ENCODE measurements around the gene FNDC10. TPM values are rescaled to one million over a fixed set of nuclear protein-coding genes. Genes with fewer than 3 reads are reported as not detected.
"Not testable (repeated sequence)": the region's sequence is repeated elsewhere in the genome, so short reads cannot be mapped to it uniquely, and the experiment has no call there.

FNDC10 gene
- total RNA-seq, 1 donor from 2014 or later: 0.60 TPM

GRCh38 chr1:1634613-1635012 is 34.7 kb upstream of the FNDC10 start:
- POLR2A ChIA-PET; H3K4me3 Mint-ChIP-seq; DNase-seq; H3K9me3 Mint-ChIP-seq; H3K27ac Mint-ChIP-seq; H3K27me3 Mint-ChIP-seq; CTCF ChIA-PET; ATAC-seq (ENCODE audit: low read depth); H3K4me1 Mint-ChIP-seq: not testable (repeated sequence)
- intact Hi-C loops (cut with micrococcal nuclease): loop anchor here (5.0 kb wide), 1 partner anchor 273 kb away; no protein-coding TSS in a partner anchor
- H3K36me3 Mint-ChIP-seq (ENCODE audit: low read depth): peaks cover 19% of the 10 kb centered on the region

GRCh38 chr1:1633409-1633808 is 33.5 kb upstream of the FNDC10 start:
- intact Hi-C loops (cut with micrococcal nuclease): loop anchor here (5.0 kb wide), 1 partner anchor 274 kb away; no protein-coding TSS in a partner anchor
- H3K4me3 Mint-ChIP-seq; H3K9me3 Mint-ChIP-seq; H3K27ac Mint-ChIP-seq; ATAC-seq (ENCODE audit: low read depth); H3K27me3 Mint-ChIP-seq; H3K4me1 Mint-ChIP-seq; CTCF ChIA-PET; POLR2A ChIA-PET; DNase-seq: not testable (repeated sequence)
- H3K36me3 Mint-ChIP-seq (ENCODE audit: low read depth): peaks cover 15% of the 10 kb centered on the region

- Mint-ChIP-seq H3K36me3 (ENCODE audit: low read depth) (peaks cover 8% of the 10 kb centered on the region), H3K27me3 (peaks cover 4% of the 10 kb centered on the region), H3K9me3 (no peaks in the 10 kb centered on the region), H3K27ac (no peak within 1 kb of the TSS), H3K4me1 (peaks cover 6% of the 10 kb centered on the region), H3K4me3 (no peak within 1 kb of the TSS)
- ChIA-PET POLR2A (interaction anchor here (0.6 to 4.1 kb wide), 3 partner anchors 16 to 277 kb away, joined by 8 to 35 read pairs (median 8); partner anchors contain the start of gene MIB2), CTCF (no interaction called here)
- no peak for DNase-seq
- intact Hi-C loops (cut with micrococcal nuclease): loop anchor here (2.0 to 5.0 kb wide), 3 partner anchors 17 to 275 kb away; partner anchors contain the start of genes MIB2 and SSU72
- no peak for ATAC-seq (ENCODE audit: low read depth)
- TF ChIP-seq CTCF (IDR thresholded peaks at IDR 0.05): no peak
Measured at GRCh38 chr1:1631782-1632420, 32.0 kb upstream of the FNDC10 start, which contains the start of gene MMP23B. Gene MMP23B, plus strand, starts transcription at chr1:1632173. Its CDS starts 46 bp downstream, at chr1:1632219.

- no peak for DNase-seq
- H3K9me3 Mint-ChIP-seq: no peaks in the 10 kb centered on the region
- TF ChIP-seq CTCF (IDR thresholded peaks at IDR 0.05): no peak
- H3K27me3 Mint-ChIP-seq: peaks cover 4% of the 10 kb centered on the region
- no peak overlapping the region for H3K27ac Mint-ChIP-seq
- H3K4me1 Mint-ChIP-seq: peaks cover 6% of the 10 kb centered on the region
- H3K36me3 Mint-ChIP-seq (ENCODE audit: low read depth): peaks cover under 1% of the 10 kb centered on the region
- no peak for ATAC-seq (ENCODE audit: low read depth)
- CTCF ChIA-PET: no interaction called here
- no peak overlapping the region for H3K4me3 Mint-ChIP-seq
- POLR2A ChIA-PET: interaction anchor here (0.6 to 4.1 kb wide), 7 partner anchors 15 to 917 kb away, joined by 3 to 35 read pairs (median 6); partner anchors contain the start of gene MIB2
- intact Hi-C loops (cut with micrococcal nuclease): loop anchor here (2.0 to 5.0 kb wide), 3 partner anchors 16 to 276 kb away; partner anchors contain the start of genes MIB2 and SSU72
Measured at GRCh38 chr1:1630965-1631781, 31.2 kb upstream of the FNDC10 start.

- DNase-seq (peak; percentile 90), ATAC-seq (ENCODE audit: low read depth) (peak; percentile 80)
- ChIA-PET CTCF (no interaction called here), POLR2A (interaction anchor here (0.5 to 4.1 kb wide), 12 partner anchors 10 to 918 kb away, joined by 3 to 35 read pairs (median 5); partner anchors contain the start of gene MIB2)
- Mint-ChIP-seq H3K27me3 (peaks cover 4% of the 10 kb centered on the region), H3K4me3 (peak overlapping the region; percentile 82), H3K36me3 (ENCODE audit: low read depth) (no peaks in the 10 kb centered on the region), H3K4me1 (peaks cover 6% of the 10 kb centered on the region), H3K9me3 (no peaks in the 10 kb centered on the region), H3K27ac (peak overlapping the region; percentile 82)
- TF ChIP-seq CTCF (IDR thresholded peaks at IDR 0.05): no peak
- intact Hi-C loops (cut with micrococcal nuclease): loop anchor here (2.0 to 5.0 kb wide), 3 partner anchors 16 to 277 kb away; partner anchors contain the start of genes MIB2 and SSU72
Measured at GRCh38 chr1:1630191-1630964, 30.4 kb upstream of the FNDC10 start.
